HG03280 (cell line): ENCODE data around the gene LMTK3.

ENCODE experiments used
- ATAC-seq: cut with Tn5 transposase; IDR thresholded peaks from one replicate; pipeline ENCODE4 v1.9.1; 2021; ENCODE audit warnings: mild to moderate bottlenecking, moderate library complexity; ENCODE audit not compliant: unreplicated experiment

The LMTK3 gene, protein sequence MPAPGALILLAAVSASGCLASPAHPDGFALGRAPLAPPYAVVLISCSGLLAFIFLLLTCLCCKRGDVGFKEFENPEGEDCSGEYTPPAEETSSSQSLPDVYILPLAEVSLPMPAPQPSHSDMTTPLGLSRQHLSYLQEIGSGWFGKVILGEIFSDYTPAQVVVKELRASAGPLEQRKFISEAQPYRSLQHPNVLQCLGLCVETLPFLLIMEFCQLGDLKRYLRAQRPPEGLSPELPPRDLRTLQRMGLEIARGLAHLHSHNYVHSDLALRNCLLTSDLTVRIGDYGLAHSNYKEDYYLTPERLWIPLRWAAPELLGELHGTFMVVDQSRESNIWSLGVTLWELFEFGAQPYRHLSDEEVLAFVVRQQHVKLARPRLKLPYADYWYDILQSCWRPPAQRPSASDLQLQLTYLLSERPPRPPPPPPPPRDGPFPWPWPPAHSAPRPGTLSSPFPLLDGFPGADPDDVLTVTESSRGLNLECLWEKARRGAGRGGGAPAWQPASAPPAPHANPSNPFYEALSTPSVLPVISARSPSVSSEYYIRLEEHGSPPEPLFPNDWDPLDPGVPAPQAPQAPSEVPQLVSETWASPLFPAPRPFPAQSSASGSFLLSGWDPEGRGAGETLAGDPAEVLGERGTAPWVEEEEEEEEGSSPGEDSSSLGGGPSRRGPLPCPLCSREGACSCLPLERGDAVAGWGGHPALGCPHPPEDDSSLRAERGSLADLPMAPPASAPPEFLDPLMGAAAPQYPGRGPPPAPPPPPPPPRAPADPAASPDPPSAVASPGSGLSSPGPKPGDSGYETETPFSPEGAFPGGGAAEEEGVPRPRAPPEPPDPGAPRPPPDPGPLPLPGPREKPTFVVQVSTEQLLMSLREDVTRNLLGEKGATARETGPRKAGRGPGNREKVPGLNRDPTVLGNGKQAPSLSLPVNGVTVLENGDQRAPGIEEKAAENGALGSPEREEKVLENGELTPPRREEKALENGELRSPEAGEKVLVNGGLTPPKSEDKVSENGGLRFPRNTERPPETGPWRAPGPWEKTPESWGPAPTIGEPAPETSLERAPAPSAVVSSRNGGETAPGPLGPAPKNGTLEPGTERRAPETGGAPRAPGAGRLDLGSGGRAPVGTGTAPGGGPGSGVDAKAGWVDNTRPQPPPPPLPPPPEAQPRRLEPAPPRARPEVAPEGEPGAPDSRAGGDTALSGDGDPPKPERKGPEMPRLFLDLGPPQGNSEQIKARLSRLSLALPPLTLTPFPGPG (N-terminal part only)

GRCh38 chr19:48511800-48512503 is at the start of gene LMTK3:
TSS of gene LMTK3 (minus strand) at chr19:48511835. CDS start at chr19:48511576, 259 bp downstream.
- ATAC-seq: no peak

DNA sequence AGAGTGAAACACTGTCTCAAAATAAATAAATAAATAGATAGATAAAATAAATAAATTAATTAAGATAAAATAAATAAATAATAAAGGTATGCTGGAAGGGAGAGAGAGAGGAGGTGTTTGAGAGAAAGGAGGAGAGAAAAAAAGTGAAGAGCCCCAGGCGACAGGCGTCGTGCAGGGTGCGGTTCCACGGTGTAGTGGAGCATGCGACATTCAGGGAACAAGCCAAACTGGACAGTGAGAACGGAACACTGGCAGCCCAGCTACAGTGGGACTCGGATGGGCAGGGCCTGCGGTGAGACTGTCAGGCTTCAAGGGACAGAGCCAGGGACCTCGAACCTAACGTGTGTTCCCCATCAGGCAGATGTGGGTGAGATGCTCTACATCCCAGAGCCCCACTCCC is 49.8 kb upstream of the LMTK3 start:
- no peak for ATAC-seq

DNA sequence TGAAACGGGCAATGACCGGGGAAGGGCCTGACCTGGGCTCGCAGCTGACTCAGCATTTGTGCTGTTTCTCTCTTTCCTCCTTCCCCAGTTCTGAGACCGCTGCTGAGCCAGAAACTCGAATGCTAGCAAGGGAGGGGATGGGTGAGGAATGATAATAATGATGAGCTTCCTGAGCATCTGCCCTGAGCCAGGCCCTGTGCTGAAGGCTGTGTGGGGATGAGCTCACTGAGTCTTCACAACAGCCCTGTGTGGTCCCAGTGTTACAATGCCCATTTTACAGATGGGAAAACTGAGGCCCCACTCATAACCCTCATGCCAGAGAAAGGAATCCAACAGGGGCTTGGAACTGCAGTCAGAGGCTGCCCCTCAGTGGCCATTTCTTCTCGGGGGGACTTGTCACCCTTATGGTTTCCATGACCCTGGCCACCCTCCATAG is 48.5 kb upstream of the LMTK3 start:
- no peak for ATAC-seq

- no peak for ATAC-seq
Measured at GRCh38 chr19:48558018-48558684, 46.5 kb upstream of the LMTK3 start.

DNA sequence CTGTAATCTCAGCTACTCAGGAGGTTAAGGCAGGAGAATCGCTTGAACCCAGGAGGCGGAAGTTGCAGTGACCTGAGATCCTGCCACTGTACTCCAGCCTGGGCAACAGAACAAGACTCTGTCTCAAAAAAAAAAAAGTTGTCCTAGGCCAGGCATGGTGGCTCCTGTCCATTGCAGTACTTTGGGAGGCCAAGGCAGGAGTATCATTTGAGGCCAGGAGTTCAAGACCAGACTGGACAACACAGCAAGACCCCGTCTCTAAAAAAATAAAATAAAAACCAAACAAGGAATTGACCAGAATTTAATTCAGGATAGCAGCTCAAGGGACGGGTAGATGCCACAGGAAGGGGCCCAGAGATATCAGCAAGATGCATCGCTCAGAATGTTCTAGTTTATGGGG is 45.2 kb upstream of the LMTK3 start:
- no peak for ATAC-seq

DNA sequence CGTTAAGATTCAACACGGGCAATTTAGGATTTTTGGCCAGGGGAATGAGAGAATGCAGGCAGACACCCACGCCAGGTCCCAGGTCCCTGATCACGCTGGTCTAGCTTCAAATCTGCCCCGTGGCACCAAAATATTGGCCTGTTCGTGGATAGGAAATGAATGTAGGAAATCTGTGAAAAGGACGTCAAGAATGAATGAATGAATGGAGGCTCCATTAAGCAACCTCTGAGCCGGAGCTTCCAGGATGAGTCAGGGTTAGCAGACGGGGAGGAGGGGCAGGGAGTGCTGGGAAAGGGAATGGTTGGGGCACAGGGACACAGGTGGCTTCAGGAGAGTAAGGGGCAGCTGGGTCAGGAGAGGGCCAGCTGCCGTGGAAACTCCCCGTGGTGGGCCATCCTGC is 44.5 kb upstream of the LMTK3 start:
- no peak for ATAC-seq

GRCh38 chr19:48554385-48555091 is 42.9 kb upstream of the LMTK3 start:
- no peak for ATAC-seq

GRCh38 chr19:48553676-48554384 is 42.2 kb upstream of the LMTK3 start:
- no peak for ATAC-seq

GRCh38 chr19:48552406-48553322 is 41.0 kb upstream of the LMTK3 start:
- no peak for ATAC-seq

GRCh38 chr19:48551437-48552302 is 40.0 kb upstream of the LMTK3 start, which contains the start of gene SULT2B1:
TSS of gene SULT2B1 (plus strand) at chr19:48552172. CDS start at chr19:48552253, 81 bp downstream.
- ATAC-seq: no peak

- no peak for ATAC-seq
Measured at GRCh38 chr19:48549380-48549779, 37.7 kb upstream of the LMTK3 start.

GRCh38 chr19:48548253-48548911 is 36.7 kb upstream of the LMTK3 start:
- no peak for ATAC-seq

DNA sequence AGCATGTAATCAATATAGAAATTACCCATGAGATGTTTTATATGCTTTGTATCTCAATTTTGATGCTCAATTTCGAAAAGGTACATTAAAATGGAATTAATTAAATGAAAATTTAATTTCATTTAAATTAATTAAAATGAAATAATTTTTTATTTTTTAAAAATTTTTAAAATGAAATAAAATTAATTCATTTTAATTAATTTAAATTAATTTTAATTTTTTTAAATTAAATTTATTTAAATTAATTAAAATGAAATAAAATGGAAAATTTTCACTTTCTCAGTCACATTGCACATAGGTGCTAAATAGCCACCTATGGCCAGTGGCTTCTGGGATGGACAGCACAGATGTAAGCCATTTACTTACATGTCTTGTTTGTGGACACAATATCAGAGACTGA is 36.1 kb upstream of the LMTK3 start:
- no peak for ATAC-seq

DNA sequence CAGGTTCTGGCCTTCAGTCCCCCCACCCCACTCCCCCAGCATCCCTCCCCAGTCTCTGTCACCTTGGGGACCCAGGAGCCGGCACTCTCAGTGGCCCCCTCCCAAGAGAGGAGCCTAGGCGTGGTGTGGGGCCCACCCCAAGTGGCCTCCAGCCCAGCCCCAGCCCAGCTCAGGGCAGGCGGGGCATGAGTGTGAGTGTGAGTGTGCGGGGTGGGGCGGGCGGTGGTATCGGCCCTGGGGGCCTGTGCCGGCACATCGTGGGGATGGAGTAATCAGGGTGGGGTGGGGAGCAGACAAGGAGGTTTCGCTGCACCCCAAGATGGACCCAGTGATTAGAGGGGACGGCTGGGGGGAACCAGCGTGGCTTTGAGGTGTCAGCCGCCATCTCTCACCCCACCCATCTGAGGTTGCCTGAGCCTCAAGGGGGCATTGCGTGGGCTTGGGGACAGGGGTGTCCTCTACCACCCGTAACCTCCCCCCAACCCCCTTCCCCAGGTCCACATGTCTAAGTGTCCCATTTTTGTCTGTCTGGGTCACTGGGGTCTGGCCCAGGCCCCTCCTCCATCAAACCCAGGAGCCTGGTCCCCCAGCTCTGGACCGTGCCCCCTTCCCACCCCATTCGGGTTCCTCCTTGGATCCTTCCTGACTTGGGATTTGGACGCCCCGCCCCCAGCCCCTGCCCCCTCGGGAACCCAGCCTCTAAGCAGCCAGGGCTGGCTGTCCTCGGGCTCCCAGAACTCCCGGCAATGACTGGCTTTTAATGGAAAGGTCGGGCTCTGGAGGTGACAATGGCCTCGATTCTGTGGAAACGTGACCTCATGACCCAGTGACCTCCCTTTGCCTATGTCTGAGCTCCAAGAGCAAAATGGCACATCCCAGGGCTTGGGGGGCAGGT is 33.5 kb upstream of the LMTK3 start:
- ATAC-seq: no peak

DNA sequence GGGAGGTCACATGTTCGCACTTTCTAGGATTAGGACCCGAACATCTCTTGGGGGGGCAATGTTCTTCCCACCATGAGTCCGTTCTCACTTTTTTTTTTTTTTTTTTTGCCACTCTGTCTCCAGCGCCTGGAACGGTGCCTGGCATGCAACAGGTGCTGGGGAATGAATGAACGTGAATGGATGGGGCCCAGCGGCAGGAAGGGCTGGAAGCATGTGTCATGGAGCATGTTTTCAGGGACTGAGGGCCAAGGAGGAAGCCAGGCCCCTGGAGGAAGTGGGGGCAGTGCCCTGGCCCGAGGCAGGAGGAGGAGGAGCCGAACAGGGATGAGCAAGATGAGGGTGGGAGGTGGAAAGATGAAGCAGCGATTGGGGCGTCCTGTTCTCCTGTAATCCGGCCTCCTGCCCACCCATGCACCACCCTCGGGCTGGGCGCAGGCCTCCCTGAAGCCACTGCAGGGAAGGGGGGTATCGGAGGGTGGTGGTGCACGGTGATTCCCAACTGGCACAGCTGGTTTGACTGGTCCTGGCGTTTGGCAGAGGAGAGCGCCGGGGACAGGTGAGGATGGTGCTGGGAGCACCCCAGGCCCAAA is 31.6 kb upstream of the LMTK3 start:
- no peak for ATAC-seq
